ENCODE results near the gene TRIO.

Gene TRIO

DNA sequence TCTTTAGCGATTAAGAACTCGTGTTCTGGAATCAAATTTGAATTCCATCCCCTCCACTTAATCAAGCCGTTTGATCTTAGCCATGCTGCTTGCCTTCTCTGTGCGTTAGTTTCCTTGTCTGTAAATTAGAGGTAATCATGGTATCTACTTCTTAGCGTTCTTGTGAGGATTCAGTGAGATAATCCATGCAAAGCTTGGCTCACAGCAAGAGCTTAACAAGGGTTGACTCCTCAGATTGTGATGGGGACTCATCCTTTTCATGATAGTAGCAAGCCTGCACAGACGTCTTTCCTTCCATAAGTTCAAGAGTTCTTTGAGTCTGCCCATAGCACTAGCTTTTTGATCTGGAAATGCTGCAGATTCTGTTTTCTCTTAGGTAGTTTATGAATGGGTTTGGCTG lies 72.8 kb downstream of the TRIO start:
- no peak for DNase-seq
- TF ChIP-seq, protein P1, sequence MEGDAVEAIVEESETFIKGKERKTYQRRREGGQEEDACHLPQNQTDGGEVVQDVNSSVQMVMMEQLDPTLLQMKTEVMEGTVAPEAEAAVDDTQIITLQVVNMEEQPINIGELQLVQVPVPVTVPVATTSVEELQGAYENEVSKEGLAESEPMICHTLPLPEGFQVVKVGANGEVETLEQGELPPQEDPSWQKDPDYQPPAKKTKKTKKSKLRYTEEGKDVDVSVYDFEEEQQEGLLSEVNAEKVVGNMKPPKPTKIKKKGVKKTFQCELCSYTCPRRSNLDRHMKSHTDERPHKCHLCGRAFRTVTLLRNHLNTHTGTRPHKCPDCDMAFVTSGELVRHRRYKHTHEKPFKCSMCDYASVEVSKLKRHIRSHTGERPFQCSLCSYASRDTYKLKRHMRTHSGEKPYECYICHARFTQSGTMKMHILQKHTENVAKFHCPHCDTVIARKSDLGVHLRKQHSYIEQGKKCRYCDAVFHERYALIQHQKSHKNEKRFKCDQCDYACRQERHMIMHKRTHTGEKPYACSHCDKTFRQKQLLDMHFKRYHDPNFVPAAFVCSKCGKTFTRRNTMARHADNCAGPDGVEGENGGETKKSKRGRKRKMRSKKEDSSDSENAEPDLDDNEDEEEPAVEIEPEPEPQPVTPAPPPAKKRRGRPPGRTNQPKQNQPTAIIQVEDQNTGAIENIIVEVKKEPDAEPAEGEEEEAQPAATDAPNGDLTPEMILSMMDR (IDR thresholded peaks at IDR 0.05; ENCODE audit: low read depth, low read length, missing control alignments), result no peak
- in situ Hi-C loops (cut with HindIII; ENCODE audit: low pct_ligation_motif_present, low sequenced_read_pairs), result no loop called here
- Histone ChIP-seq H3K36me3 (replicated peaks) (peaks cover 6% of the 10 kb centered on the region), H3K27ac (no peak overlapping the region), H3K27me3 (replicated peaks) (no peaks in the 10 kb centered on the region), H3K4me3 (ENCODE audit: low read depth, low read length) (no peak overlapping the region)

DNA sequence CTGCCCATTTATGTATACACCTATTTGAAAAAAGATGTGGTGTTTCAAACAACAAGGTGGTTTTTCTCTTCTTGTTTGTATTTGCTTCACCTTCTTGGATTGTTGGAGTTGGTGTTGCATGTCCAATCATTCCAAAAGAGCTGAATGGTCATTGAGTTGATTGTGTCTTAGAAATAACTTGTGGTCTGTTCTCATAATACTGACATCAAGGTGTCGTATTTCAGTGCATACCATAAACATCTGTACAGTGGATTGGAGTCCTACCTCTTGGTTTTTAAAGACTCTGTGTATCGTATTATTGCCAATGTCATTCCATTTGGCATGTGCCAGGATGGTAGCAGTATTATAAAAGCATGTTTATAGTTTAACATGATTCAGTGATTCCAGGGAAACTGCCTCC lies 73.2 kb downstream of the TRIO start:
- Histone ChIP-seq H3K4me3 (ENCODE audit: low read depth, low read length) (no peak overlapping the region), H3K27ac (peak overlapping the region; percentile 28), H3K36me3 (replicated peaks) (peaks cover 8% of the 10 kb centered on the region), H3K27me3 (replicated peaks) (no peaks in the 10 kb centered on the region)
- in situ Hi-C loops (cut with HindIII; ENCODE audit: low pct_ligation_motif_present, low sequenced_read_pairs), result no loop called here
- TF ChIP-seq, protein P1 (IDR thresholded peaks at IDR 0.05; ENCODE audit: low read depth, low read length, missing control alignments), result no peak
- DNase-seq, result no peak

DNA sequence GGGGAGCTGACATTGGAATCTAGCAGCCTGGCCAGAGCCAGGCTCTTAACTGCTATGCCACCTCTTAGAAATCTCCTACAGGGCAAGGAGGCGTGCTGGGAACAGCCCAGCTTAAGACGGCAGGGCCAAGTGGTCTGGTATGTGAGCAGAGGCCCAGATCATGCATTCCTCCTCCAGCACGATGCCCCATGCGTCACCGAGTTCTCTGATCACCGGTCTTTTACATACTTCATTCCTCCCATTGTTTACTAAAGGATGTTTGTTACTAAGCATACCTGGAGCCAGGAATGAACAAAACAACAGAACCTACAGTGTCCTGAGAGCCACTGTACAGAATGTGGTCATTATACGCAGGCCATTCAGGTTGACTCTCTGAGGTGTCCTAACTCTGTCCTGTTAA lies 73.8 kb downstream of the TRIO start:
- Histone ChIP-seq H3K4me3 (ENCODE audit: low read depth, low read length) (no peak overlapping the region), H3K27me3 (replicated peaks) (no peaks in the 10 kb centered on the region), H3K27ac (peak overlapping the region; percentile 28), H3K36me3 (replicated peaks) (peaks cover 12% of the 10 kb centered on the region)
- DNase-seq, result no peak
- in situ Hi-C loops (cut with HindIII; ENCODE audit: low pct_ligation_motif_present, low sequenced_read_pairs), result no loop called here
- TF ChIP-seq, protein P1 (IDR thresholded peaks at IDR 0.05; ENCODE audit: low read depth, low read length, missing control alignments), result no peak

DNA sequence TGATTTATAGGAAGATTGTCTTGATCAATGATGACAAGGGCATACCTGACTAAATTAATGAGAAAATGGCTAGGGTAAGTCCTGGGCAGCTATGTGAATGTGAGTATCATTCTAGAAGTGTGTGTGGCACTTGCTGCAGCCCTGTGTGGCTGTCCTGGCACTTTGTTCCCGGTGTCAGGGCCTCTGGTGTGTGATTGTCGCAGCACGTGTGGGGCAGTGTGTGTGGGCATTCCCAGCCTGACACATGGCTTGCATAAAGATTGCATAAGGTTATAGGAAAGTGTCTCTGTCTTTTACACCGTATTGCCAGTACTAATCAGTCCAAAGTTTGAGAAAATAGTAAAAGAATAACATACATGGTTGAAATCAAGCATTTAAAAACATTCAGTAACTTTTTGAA lies 74.4 kb downstream of the TRIO start:
- Histone ChIP-seq H3K36me3 (replicated peaks) (peaks cover 12% of the 10 kb centered on the region), H3K27ac (peak overlapping the region; percentile 18), H3K4me3 (ENCODE audit: low read depth, low read length) (no peak overlapping the region), H3K27me3 (replicated peaks) (no peaks in the 10 kb centered on the region)
- TF ChIP-seq, protein P1 (IDR thresholded peaks at IDR 0.05; ENCODE audit: low read depth, low read length, missing control alignments), result no peak
- DNase-seq, result no peak
- in situ Hi-C loops (cut with HindIII; ENCODE audit: low pct_ligation_motif_present, low sequenced_read_pairs), result no loop called here

DNA sequence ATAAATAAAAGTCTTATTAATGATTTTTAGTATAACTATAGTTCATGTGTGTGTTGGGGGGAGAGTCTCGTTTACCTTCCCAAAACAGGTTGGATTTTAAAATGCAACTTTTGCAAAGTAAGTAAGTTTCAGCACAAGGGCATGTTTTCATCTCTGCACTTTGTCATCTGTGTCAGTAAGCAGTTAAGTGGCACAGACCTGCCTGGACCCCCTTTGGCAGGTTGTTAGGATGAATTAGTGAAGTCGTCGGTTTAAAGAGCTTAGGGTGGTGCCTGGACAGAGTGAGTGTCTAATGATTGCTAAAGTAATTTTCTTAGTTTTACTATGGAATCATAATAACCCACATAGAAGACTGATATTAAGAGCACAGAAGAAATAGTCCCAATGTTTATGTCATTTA lies 74.9 kb downstream of the TRIO start:
- Histone ChIP-seq H3K4me3 (ENCODE audit: low read depth, low read length) (no peak overlapping the region), H3K27me3 (replicated peaks) (no peaks in the 10 kb centered on the region), H3K27ac (no peak overlapping the region), H3K36me3 (replicated peaks) (peaks cover 15% of the 10 kb centered on the region)
- in situ Hi-C loops (cut with HindIII; ENCODE audit: low pct_ligation_motif_present, low sequenced_read_pairs), result no loop called here
- TF ChIP-seq, protein P1 (IDR thresholded peaks at IDR 0.05; ENCODE audit: low read depth, low read length, missing control alignments), result no peak
- DNase-seq, result no peak

DNA sequence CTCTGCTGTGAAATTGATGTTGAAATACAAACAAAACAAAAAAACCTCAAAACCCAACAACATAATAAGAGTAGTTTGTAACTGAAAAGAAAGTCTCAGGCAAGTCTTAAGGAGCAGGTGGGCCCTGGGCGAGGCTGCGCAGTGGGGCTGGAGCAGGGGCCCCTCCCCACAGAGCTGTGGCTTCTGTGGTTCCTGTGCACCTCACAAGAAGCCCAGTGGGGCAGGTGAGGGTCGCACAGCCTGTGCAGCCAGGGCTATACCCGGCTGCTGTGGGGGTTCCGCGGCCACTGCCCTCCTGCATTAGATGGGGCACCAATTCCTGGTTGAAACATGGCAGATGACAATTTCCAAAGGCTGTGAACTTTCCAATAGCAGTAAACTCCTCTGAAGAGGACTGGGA lies 75.3 kb downstream of the TRIO start:
- H3K27ac ChIP-seq, result peak overlapping the region; percentile 4
- H3K4me3 ChIP-seq (ENCODE audit: low read depth, low read length), result no peak overlapping the region
- TF ChIP-seq, protein P1 (IDR thresholded peaks at IDR 0.05; ENCODE audit: low read depth, low read length, missing control alignments), result no peak
- H3K36me3 ChIP-seq (replicated peaks), result peaks cover 16% of the 10 kb centered on the region
- no peak for DNase-seq
- in situ Hi-C loops (cut with HindIII; ENCODE audit: low pct_ligation_motif_present, low sequenced_read_pairs), result no loop called here
- no peaks in the 10 kb centered on the region for H3K27me3 ChIP-seq (replicated peaks)
